Activated T-helper 9 cell treated with anti-CD3 and anti-CD28 coated beads, Interleukin-2, amount 50 U/mL, for 16 hours (primary cell): ENCODE results near the gene TEX2.
"Not testable (repeated sequence)": the region's sequence is repeated elsewhere in the genome, so short reads cannot be mapped to it uniquely, and the experiment has no call there.

Experiments
- DNase-seq: peaks from one replicate; pipeline ENCODE4 v3.0.0-alpha.2; 2020; ENCODE audit warnings: low read depth

The TEX2 gene

GRCh38 chr17:64240261-64240740 lies 22.8 kb downstream of the TEX2 start:
- DNase-seq = no peak

GRCh38 chr17:64238449-64238848 lies 24.6 kb downstream of the TEX2 start:
- not testable (repeated sequence) for DNase-seq

GRCh38 chr17:64236827-64237403 lies 26.1 kb downstream of the TEX2 start:
- DNase-seq = no peak

GRCh38 chr17:64234961-64235360 lies 28.1 kb downstream of the TEX2 start:
- DNase-seq = no peak

DNA sequence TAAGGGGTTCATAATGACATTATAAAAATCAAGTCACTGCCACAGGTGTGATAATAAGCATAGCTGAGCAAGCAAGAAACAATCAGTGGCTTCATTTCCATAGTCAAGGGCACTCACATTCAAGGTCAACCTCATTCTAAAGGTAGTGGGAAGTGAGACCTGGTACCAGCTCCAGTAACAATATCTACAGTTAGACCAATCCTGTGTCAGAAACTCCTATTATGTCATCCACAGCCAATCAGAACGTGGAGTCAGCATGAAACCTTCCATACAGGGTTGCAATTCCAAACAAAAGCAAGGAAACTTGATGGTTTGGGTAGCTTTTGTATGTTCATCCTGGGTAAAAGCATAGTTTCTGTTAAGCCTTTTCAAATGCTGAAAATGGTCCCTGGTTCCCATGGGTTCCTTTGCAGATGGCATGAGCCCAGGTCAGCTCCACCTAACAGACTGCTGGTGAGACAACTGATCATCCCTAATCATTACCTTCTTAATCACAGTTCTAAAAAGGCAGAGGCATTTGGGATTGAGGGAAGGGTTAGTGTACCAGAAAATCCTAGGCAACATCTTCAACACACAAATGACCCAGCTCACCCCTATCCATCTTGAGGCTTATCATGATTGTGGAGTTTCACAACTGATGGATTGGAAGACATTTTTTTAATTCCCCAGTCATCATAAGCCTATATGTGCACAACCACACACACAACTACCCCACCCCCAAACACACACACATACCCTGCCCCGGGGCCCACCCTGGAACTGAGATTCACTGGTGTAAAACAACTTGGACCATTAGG lies 30.4 kb downstream of the TEX2 start:
- no peak for DNase-seq

GRCh38 chr17:64231567-64232141 lies 31.4 kb downstream of the TEX2 start:
- DNase-seq = no peak

- no peak for DNase-seq
Observed at GRCh38 chr17:64230791-64231408, 32.2 kb downstream of the TEX2 start.

GRCh38 chr17:64229815-64230728 lies 33.0 kb downstream of the TEX2 start:
- no peak for DNase-seq

DNA sequence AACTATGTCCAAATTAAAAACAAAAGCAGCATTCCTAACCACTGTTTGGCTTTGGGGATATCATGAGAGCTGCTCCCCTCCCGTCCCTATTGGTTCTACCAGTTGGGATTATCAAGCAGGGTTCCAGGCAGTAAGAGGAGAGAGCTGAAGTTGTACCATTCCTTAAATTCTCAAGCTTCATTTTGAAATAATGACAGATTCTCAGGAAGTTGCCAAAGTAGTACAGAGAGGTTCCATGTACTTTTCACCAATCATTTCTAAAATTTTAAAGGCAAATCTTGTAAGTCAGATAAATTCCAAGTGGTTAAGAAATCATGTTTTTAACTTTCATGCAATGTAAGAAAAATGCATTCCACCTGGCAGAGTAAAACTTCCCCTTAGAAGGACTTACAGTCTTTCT lies 36.9 kb downstream of the TEX2 start:
- DNase-seq = no peak

DNA sequence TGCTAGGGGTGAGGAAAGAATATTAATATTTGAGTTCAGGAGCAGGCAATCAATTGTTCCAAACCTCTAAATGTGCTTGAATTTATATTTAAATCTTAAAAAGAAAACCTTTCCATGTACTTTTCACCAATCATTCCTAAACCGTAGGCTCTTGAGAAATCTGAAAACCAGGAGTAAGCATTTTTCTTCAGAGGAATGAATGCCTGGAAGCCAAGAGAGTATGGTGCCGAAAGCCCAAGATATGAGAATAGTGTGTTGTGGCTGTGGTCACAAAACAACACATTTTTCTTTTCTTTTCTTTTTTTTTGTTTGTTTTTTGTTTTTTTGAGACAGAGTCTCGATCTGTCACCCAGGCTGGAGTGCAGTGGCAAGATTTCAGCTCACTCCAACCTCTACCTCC lies 37.6 kb downstream of the TEX2 start:
- DNase-seq = no peak

DNA sequence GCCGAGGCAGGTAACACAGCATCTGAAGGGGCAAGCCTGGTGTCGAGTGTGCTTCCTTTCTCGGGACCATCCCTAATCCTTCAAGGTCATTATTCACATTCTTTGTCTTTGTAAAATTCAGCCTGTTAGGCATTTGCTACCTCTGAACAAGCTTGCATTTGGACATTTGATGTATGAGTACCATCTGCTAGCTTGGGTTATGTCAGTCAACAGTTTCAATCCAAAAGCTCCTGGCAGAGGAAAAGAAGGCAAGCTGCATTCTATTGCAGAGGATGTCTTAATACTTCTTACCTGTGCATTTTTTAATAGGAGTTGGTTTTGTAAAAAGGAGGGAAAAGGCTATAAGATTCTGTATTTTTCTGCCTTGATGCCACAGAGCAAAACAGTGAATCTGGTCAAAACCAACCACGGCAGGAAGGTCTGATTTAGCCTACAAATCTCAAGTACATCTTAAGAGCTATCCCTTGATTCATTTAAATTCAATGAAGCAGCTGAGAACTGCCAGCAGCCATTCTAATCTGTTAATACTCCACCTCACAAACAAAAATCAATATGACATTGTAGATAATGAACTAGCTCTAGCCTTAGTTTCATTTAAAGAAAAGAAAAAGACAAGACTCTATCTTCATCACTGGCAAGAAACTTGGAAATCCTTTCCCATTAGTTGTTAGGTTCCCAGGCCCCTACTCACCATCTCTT lies 39.0 kb downstream of the TEX2 start:
- no peak for DNase-seq

DNA sequence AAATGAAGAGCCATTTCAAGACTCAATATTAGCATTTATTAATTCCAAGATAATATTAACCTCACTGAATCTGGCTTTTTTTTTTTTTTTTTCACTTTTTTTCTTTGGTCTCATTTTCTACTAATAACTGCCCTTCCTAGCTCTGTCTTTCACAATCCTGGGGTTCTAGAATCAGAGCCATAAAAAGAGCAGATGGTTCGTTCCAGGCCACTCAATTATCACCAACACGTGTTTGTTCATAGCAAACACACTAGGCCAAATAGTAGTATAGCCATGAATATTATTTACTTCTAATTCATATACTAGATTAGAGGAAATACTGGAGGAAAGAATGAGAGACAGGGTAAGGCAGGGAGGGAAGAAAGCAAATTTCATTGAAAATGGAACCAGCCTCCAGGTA lies 39.8 kb downstream of the TEX2 start:
- DNase-seq = no peak

- DNase-seq = no peak
Observed at GRCh38 chr17:64221679-64222078, 41.4 kb downstream of the TEX2 start.

- DNase-seq = not testable (repeated sequence)
Observed at GRCh38 chr17:64220604-64221003, 42.5 kb downstream of the TEX2 start.

DNA sequence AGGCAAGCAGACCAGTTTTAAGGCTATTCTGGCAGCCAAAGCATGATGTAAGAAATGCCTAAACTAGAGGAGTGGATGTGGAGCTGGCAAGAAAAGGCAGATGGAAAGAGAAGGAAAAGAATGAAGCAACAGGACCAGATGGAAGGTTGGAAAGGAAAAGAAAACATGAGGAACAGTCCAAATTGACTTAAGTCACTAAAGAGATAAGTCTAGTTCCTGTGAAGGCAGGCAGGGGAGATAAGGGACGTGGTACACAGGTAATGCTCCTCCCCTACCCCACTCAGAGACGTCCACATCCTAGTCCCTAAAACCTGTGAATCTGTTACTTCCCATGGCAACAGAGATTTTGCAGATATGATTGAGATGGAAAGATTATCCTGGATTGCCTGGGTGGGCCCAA lies 43.5 kb downstream of the TEX2 start:
- no peak for DNase-seq

DNA sequence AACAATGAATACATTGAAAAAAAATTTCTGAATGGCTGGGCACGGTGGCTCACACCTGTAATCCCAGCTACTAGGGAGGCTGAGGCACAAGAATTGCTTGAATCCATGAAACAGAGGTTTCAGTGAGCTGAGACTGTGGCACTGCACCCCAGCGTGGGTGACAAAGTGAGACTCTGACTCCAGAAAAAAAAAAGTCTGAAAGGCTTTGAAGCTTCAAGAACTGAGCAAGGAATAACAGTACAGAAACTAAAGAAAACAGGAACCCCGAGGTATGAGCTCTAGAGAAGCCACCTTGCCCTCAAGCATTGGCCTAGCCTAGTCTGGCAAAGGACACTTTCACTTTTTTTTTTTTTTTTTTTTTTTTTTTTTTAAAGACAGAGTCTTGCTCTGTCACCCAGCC lies 45.0 kb downstream of the TEX2 start:
- DNase-seq = no peak

DNA sequence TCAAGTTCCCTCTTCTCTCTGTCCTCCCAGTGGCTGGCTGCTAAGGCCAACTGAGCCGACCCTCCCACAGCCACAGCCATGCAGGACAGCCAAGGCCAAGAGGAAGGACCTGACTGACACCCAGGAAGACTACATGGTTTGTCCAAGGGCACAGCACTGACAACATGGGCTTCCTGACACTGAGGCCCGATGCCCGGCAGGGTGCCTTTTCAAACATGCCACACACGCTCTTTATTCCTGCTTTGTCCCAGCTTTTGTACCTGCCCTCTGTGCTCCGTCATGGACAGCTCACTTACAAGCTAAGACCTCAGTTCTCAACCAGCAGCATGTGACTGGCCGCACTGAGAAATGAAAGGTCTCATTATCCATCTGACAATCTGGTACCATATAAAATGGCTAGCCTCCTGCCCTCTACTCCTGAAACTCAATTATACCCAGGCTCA lies 45.8 kb downstream of the TEX2 start:
- no peak for DNase-seq

- no peak for DNase-seq
Observed at GRCh38 chr17:64216338-64217248, 46.5 kb downstream of the TEX2 start.

- no peak for DNase-seq
Observed at GRCh38 chr17:64216000-64216337, 47.1 kb downstream of the TEX2 start.

DNA sequence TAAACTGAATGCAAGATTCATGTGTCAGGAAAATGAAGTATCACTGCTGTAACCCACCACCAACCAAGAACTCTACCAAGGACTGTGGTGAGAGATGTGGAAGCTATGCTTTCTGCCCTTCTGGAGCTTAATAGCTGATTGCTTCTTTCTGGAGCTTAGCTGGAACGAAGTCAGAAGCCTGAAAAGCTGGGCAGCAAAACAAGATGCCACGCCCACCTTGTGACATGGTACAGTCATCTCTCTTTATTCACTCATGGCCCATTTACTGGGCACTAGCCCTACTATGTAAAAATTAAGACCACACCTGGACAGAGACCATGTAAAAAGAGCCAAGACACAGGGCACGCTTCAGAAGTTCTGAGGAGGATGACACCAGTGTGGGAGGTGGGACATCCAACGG lies 48.1 kb downstream of the TEX2 start:
- no peak for DNase-seq
